ENCODE data around the gene SYT3. TPM values are rescaled to one million over a fixed set of nuclear protein-coding genes. Genes with fewer than 3 reads are reported as not detected.

The SYT3 gene
- polyA plus RNA-seq, 1 donor from 2014 or later, result 14.8 TPM

GRCh38 chr19:50644315-50644915 lies 4.7 kb upstream of the SYT3 start:
- no peak overlapping the region for H2AFZ ChIP-seq (ENCODE audit: low read depth, low read length)
- no peaks in the 10 kb centered on the region for H3F3A ChIP-seq (ENCODE audit: insufficient read depth, low read length, poor library complexity, severe bottlenecking)
- H3K27ac ChIP-seq (ENCODE audit: low read length), result no peak overlapping the region
- no peak overlapping the region for H3K9ac ChIP-seq (ENCODE audit: low read length)
- H3K4me3 ChIP-seq (ENCODE audit: low read length), result no peak overlapping the region
- no peaks in the 10 kb centered on the region for H3K36me3 ChIP-seq (ENCODE audit: insufficient read depth, low read length)
- no peaks in the 10 kb centered on the region for H4K20me1 ChIP-seq (ENCODE audit: insufficient read depth)
- H3K9me3 ChIP-seq (ENCODE audit: low read length), result no peaks in the 10 kb centered on the region
- H3K4me2 ChIP-seq (ENCODE audit: low read length), result no peak overlapping the region
- peaks cover 26% of the 10 kb centered on the region for H3K27me3 ChIP-seq (ENCODE audit: insufficient read depth, low read depth, low read length)
- TF ChIP-seq POLR2AphosphoS5 (IDR thresholded peaks at IDR 0.05) (no peak), EZH2 (IDR thresholded peaks at IDR 0.05; ENCODE audit: borderline replicate concordance, insufficient read depth, low read length, poor library complexity, severe bottlenecking) (no peak), RAD21 (conservative IDR thresholded peaks at IDR 0.05) (no peak)
- H3K79me2 ChIP-seq (replicated peaks; ENCODE audit: insufficient read depth, low read length), result no peaks in the 10 kb centered on the region
- no peaks in the 10 kb centered on the region for H3K9me2 ChIP-seq (ENCODE audit: insufficient read depth, low read length)

- H3K4me3 ChIP-seq (ENCODE audit: low read length), result peak overlapping the region; percentile 92
- peaks cover 3% of the 10 kb centered on the region for H3K9me3 ChIP-seq (ENCODE audit: low read length)
- no peak overlapping the region for H3K4me2 ChIP-seq (ENCODE audit: low read length)
- H3K27ac ChIP-seq (ENCODE audit: low read length), result no peak overlapping the region
- H3K9me2 ChIP-seq (ENCODE audit: insufficient read depth, low read length), result no peaks in the 10 kb centered on the region
- peaks cover 23% of the 10 kb centered on the region for H3K27me3 ChIP-seq (ENCODE audit: insufficient read depth, low read depth, low read length)
- H2AFZ ChIP-seq (ENCODE audit: low read depth, low read length), result no peak overlapping the region
- H3F3A ChIP-seq (ENCODE audit: insufficient read depth, low read length, poor library complexity, severe bottlenecking), result no peaks in the 10 kb centered on the region
- no peaks in the 10 kb centered on the region for H3K36me3 ChIP-seq (ENCODE audit: insufficient read depth, low read length)
- no peaks in the 10 kb centered on the region for H4K20me1 ChIP-seq (ENCODE audit: insufficient read depth)
- TF ChIP-seq SMC3 (conservative IDR thresholded peaks at IDR 0.05; ENCODE audit: poor library complexity) (no peak), EZH2 (IDR thresholded peaks at IDR 0.05; ENCODE audit: borderline replicate concordance, insufficient read depth, low read length, poor library complexity, severe bottlenecking) (no peak), REST (IDR thresholded peaks at IDR 0.05; ENCODE audit: borderline replicate concordance) (no peak), RAD21 (conservative IDR thresholded peaks at IDR 0.05) (no peak), TAF1 (IDR thresholded peaks at IDR 0.05; ENCODE audit: low read depth) (no peak), EP300 (conservative IDR thresholded peaks at IDR 0.05; ENCODE audit: poor library complexity, severe bottlenecking) (no peak), CTCF (IDR thresholded peaks at IDR 0.05; ENCODE audit: poor library complexity, severe bottlenecking) (no peak), POLR2AphosphoS5 (IDR thresholded peaks at IDR 0.05) (no peak), MXI1 (conservative IDR thresholded peaks at IDR 0.05; ENCODE audit: poor library complexity, severe bottlenecking) (no peak)
- no peaks in the 10 kb centered on the region for H3K79me2 ChIP-seq (replicated peaks; ENCODE audit: insufficient read depth, low read length)
- H3K9ac ChIP-seq (ENCODE audit: low read length), result no peak overlapping the region
These were observed 687 bp upstream of the SYT3 start for GRCh38 chr19:50640368-50640767.
